Subcutaneous preadipocyte (primary cell): ENCODE measurements around the gene BLCAP. TPM values are rescaled to one million over a fixed set of nuclear protein-coding genes. Genes with fewer than 3 reads are reported as not detected.

Experiments used
- total RNA-seq: library from RNA; depleted of rRNA; stranded (reverse); fragments of >200 nt; gene quantifications from 2 replicates; pipeline ENCODE4 v1.2.3, GENCODE V29; 2012

The BLCAP gene
- 29.0 and 36.0 TPM in 2 replicates for total RNA-seq

DNA sequence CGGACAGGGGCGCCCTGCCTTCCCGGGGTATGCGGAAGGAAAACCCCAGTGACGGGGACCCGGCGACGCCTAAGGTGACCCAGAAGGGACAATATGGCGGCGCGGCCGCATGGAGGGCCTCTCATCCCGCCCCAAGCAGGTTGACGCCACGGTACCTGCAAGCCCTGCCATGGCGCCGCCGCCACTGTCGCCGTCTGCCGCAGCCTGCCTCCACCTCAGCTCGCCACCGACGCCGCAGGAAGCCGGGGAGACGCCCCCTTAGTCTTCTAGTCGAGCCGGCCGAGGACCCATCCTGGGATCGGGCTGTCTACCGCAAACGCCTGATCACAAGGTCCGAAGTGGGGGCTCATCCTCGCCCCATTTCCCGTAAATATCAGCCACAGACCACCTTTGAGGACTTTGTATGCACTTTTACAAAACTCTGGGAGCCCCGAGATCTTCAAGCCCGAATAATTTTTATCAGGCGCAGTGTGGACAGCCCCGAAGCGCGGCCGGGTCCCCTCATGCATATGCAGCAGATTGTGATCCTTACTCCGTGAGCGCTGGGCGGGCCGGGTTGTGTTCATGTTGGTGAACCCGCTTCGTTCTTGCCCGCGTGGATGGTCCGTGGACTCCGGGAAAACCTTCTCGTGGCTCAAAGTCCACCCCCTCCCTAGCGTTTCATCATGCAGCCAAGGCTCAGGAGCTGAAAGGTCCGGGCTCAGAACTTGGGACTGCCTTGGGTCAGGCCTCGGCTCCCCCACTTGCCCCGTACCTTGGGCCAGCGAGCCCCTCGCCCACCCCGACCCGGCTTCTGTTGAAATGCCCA lies at the start of gene BLCAP:
BLCAP (minus strand) TSS at position 239 of the 808 bp plus-strand sequence. CDS start 8,702 bp downstream, outside the sequence.

GRCh38 chr20:37521061-37521771 lies 6.5 kb downstream of the BLCAP start, which contains the start of gene NNAT:
Gene NNAT (plus strand): TSS chr20:37521250. CDS start chr20:37521332, 82 bp downstream.

Other genes starting within 250 kb of the BLCAP start
- 9.8 and 12.9 TPM in 2 replicates for gene MANBAL, start 238.2 kb downstream of the BLCAP start, total RNA-seq
- 16.2 and 19.2 TPM in 2 replicates for gene SRC, start 181.7 kb downstream of the BLCAP start, total RNA-seq
- 0.39 TPM in 1 of 2 replicates, not detected in the other for gene NNAT, start 6.6 kb downstream of the BLCAP start, total RNA-seq
- 19.1 and 24.6 TPM in 2 replicates for gene CTNNBL1, start 166.2 kb upstream of the BLCAP start, total RNA-seq